GM12872 (cell line): Measurements from ENCODE around the gene SYT1.

ENCODE experiments used
- CTCF ChIP-seq: IDR thresholded peaks from 3 replicates; pipeline ENCODE4 v1.5.1; 2011; ENCODE audit warnings: low read depth, mild to moderate bottlenecking, low read length, moderate library complexity; ENCODE audit not compliant: insufficient read depth

SYT1 gene

GRCh38 chr12:79424109-79424721 is 559.6 kb downstream of the SYT1 start:
- no peak for TF ChIP-seq CTCF

GRCh38 chr12:79426121-79426520 is 561.5 kb downstream of the SYT1 start:
- no peak for TF ChIP-seq CTCF

GRCh38 chr12:79433465-79434072 is 569.0 kb downstream of the SYT1 start:
- no peak for TF ChIP-seq CTCF

GRCh38 chr12:79434561-79434960 is 570.0 kb downstream of the SYT1 start:
- no peak for TF ChIP-seq CTCF

GRCh38 chr12:79435742-79436141 is 571.2 kb downstream of the SYT1 start:
- TF ChIP-seq CTCF: no peak

- TF ChIP-seq CTCF: no peak
Observed at GRCh38 chr12:79438480-79439174, 574.1 kb downstream of the SYT1 start.

GRCh38 chr12:79439175-79439825 is 574.7 kb downstream of the SYT1 start:
- TF ChIP-seq CTCF: no peak
